ENCODE data around the gene MOB3B.

MOB3B gene

DNA sequence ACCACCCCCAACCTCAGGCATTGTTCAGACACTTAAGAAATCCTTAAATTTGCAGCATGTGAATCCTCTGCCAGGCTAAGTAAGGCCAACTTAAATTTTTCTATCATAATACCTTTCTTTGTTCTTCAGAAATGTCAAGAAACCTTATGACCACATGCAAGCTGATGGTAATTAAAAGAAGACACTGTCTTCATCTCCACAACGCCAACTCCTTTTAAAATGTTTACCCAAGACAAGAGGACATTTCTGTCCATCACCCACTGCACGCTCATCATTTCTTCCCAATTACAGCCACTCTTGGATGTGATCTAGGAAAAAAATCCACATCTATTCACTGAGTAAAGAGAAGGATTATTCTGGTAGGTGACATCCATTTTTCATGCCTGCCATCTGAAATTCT, 11.6 kb downstream of the MOB3B start:
- no peak for DNase-seq
- TF ChIP-seq CTCF (IDR thresholded peaks at IDR 0.05): no peak
- H3K4me1 ChIP-seq: peaks cover 0 to 20% (median 5%) of the 10 kb centered on the region in 4 donors
- no peak overlapping the region for H3K27ac ChIP-seq
- H3K9me3 ChIP-seq: no peaks in the 10 kb centered on the region
- H3K27me3 ChIP-seq: no peaks in the 10 kb centered on the region
- H3K36me3 ChIP-seq: no peaks in the 10 kb centered on the region
- H3K4me3 ChIP-seq: no peak overlapping the region
- intact Hi-C loops (cut with DNase I; ENCODE audit: low total_unique reads): no loop called here

DNA sequence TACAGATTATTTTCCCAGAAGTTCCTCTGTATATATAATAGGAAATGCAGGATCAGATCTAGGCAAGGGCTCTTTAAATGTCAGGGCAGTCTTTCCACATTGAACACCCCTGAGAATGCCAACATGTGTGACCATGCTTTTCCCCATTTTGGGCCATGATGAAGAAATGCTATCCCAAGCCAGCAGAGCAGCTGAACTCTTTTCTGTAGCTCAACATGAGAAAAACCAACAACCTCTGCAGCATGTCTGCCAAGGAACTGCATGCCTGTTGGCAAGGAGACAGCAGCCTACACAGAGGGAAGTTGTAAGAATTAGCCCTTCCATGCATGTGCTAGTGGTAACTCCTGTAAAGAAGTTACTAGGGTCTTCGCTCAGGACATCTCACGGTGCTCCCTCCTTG, 15.1 kb downstream of the MOB3B start:
- peak in 1 of 2 donors; percentile 25 for DNase-seq
- Histone ChIP-seq H3K27ac (no peak overlapping the region), H3K4me3 (no peak overlapping the region), H3K27me3 (no peaks in the 10 kb centered on the region), H3K9me3 (no peaks in the 10 kb centered on the region), H3K36me3 (no peaks in the 10 kb centered on the region), H3K4me1 (peaks cover 0 to 20% (median 5%) of the 10 kb centered on the region in 4 donors)
- TF ChIP-seq CTCF (IDR thresholded peaks at IDR 0.05): no peak
- intact Hi-C loops (cut with DNase I; ENCODE audit: low total_unique reads): no loop called here

- Histone ChIP-seq H3K9me3 (no peaks in the 10 kb centered on the region), H3K27ac (no peak overlapping the region), H3K36me3 (no peaks in the 10 kb centered on the region), H3K4me3 (no peak overlapping the region), H3K4me1 (peaks cover 0 to 20% (median 5%) of the 10 kb centered on the region in 4 donors), H3K27me3 (no peaks in the 10 kb centered on the region)
- intact Hi-C loops (cut with DNase I; ENCODE audit: low total_unique reads): no loop called here
- no peak for TF ChIP-seq CTCF (IDR thresholded peaks at IDR 0.05)
- no peak for DNase-seq
Observed at GRCh38 chr9:27511771-27512170, 17.8 kb downstream of the MOB3B start.

- intact Hi-C loops (cut with DNase I; ENCODE audit: low total_unique reads): no loop called here
- Histone ChIP-seq H3K4me3 (no peak overlapping the region), H3K27ac (no peak overlapping the region), H3K4me1 (peaks cover 0 to 12% (median 3%) of the 10 kb centered on the region in 4 donors), H3K36me3 (no peaks in the 10 kb centered on the region), H3K27me3 (no peaks in the 10 kb centered on the region), H3K9me3 (no peaks in the 10 kb centered on the region)
- TF ChIP-seq CTCF (IDR thresholded peaks at IDR 0.05): no peak
- DNase-seq: no peak
Observed at GRCh38 chr9:27510780-27511179, 18.8 kb downstream of the MOB3B start.

DNA sequence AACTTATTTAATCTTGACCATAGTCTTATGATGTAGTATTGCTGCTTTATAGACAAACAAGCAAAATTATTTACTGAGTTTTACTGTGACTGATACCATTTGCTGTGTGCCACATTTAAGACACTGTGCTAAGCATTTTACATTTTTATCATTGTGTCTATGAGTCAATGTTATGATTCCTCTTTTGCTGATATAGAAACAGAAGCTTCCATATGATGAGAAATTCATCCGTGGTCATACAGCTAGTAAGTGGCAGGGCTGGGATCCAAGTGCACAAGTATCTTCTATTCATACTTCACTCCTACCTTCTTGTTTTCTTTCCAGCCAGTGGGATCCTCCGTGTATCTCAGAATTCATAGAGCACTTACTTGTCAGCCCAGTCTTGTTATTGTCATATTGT, 22.6 kb downstream of the MOB3B start:
- H3K9me3 ChIP-seq: no peaks in the 10 kb centered on the region
- H3K4me3 ChIP-seq: no peak overlapping the region
- no peaks in the 10 kb centered on the region for H3K4me1 ChIP-seq
- no peaks in the 10 kb centered on the region for H3K36me3 ChIP-seq
- intact Hi-C loops (cut with DNase I; ENCODE audit: low total_unique reads): no loop called here
- no peak for DNase-seq
- no peak overlapping the region for H3K27ac ChIP-seq
- no peak for TF ChIP-seq CTCF (IDR thresholded peaks at IDR 0.05)
- H3K27me3 ChIP-seq: no peaks in the 10 kb centered on the region

DNA sequence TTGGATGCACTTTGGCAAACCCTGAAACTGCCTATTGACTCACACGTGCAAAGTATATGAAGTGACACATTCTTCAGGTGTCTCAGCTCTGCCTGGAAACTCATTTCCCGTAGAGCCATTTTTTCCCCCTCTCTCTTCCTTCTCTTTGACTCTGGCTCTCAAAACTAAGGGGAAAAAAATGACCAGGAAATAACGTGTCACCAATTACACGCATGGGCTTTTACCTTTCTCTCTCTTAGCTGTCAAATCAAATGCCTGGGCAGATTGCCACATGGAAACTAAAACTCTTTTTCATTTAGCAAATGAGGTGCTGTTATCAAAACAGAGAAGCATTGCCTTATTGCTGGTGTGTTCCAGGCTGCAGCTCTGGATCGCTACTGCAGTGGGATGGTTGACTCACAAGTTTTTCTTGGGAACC, 23.9 kb downstream of the MOB3B start:
- no peaks in the 10 kb centered on the region for H3K36me3 ChIP-seq
- H3K27ac ChIP-seq: no peak overlapping the region
- H3K4me1 ChIP-seq: no peaks in the 10 kb centered on the region
- no peaks in the 10 kb centered on the region for H3K27me3 ChIP-seq
- no peak for DNase-seq
- no peaks in the 10 kb centered on the region for H3K9me3 ChIP-seq
- intact Hi-C loops (cut with DNase I; ENCODE audit: low total_unique reads): no loop called here
- H3K4me3 ChIP-seq: no peak overlapping the region
- no peak for TF ChIP-seq CTCF (IDR thresholded peaks at IDR 0.05)
